Measurements from ENCODE around the gene SPDYE2.
"Not testable (repeated sequence)": the region's sequence is repeated elsewhere in the genome, so short reads cannot be mapped to it uniquely, and the experiment has no call there.

SPDYE2 gene, protein sequence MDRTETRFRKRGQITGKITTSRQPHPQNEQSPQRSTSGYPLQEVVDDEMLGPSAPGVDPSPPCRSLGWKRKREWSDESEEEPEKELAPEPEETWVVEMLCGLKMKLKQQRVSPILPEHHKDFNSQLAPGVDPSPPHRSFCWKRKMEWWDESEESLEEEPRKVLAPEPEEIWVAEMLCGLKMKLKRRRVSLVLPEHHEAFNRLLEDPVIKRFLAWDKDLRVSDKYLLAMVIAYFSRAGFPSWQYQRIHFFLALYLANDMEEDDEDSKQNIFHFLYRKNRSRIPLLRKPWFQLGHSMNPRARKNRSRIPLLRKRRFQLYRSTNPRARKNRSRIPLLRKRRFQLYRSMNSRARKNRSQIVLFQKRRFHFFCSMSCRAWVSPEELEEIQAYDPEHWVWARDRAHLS

DNA sequence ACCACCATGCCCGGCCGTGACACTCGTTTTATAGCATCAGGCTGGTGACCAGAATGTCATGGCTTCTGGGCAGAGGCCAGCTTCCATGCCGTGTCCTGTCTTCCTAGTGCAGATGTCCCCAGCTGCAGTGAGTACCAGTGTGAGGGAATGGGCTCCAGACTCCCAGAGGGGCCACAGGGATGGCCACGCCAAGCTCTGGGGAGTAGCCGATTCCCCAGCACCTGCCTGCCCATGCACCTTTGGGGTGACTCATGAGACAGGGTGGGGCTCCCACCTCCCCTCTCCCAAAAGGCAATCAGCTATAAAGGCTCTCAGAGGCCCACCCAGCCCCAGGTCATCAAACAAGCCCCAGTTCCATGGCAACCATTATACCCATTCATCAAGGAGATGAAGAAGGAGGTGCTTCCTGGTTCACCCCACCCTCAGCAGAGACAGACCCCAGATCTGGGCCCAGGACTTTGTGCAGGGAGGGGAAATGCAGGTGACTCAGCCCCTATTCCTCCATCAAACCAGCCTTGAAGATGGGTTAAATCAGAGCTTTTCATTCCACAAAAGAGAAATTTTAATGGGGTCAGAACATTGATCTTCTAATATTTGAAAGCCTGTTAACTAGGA, at the start of gene SPDYE2:
Gene SPDYE2 (plus strand): TSS at position 419 of the 615 bp plus-strand sequence. CDS start 2,030 bp downstream, outside the sequence.
- DNase-seq (ENCODE audit: low spot score); in situ Hi-C loops (cut with MboI; ENCODE audit: low sequenced_read_pairs, unreplicated experiment): not testable (repeated sequence)

- DNase-seq (ENCODE audit: low spot score); in situ Hi-C loops (cut with MboI; ENCODE audit: low sequenced_read_pairs, unreplicated experiment): not testable (repeated sequence)
Observed at GRCh38 chr7:102503141-102503540, 47.9 kb upstream of the SPDYE2 start.

- DNase-seq (ENCODE audit: low spot score); in situ Hi-C loops (cut with MboI; ENCODE audit: low sequenced_read_pairs, unreplicated experiment): not testable (repeated sequence)
Observed at GRCh38 chr7:102505298-102506185, 45.5 kb upstream of the SPDYE2 start.

DNA sequence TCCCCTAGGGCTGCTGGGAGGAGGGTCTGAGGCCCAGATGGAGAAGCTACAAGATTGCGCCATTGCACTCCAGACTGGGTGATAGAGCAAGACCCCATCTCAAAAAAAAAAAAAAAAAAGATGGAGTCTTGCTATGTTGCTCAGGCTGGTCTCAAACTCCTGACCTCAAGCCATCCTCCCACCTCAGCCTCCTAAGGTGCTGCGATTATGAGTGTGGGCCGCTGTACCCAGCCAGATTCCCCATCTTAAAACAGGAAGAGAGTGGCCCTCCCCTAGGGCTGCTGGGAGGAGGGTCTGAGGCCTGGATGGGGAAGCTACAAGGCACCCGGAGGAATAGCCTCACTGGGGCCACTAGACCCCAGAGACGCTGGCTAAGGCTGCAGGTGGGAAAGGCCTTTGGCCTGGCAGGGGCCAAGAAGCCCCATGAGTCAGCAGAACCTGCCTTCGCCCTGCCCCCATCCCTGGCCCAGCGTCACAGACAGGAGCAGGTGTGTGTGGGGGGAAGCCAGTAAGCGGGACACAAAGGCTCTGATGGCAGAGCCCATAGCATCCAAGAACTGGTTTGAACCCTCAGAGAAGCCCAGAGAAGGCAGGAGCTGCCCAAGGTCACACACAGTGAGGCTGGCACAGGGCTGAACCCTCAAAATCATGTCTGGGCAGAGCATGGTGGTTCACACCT, 43.5 kb upstream of the SPDYE2 start:
- in situ Hi-C loops (cut with MboI; ENCODE audit: low sequenced_read_pairs, unreplicated experiment); DNase-seq (ENCODE audit: low spot score): not testable (repeated sequence)

- DNase-seq (ENCODE audit: low spot score); in situ Hi-C loops (cut with MboI; ENCODE audit: low sequenced_read_pairs, unreplicated experiment): not testable (repeated sequence)
Observed at GRCh38 chr7:102510575-102510974, 40.5 kb upstream of the SPDYE2 start.

GRCh38 chr7:102511860-102512522, 39.0 kb upstream of the SPDYE2 start:
- in situ Hi-C loops (cut with MboI; ENCODE audit: low sequenced_read_pairs, unreplicated experiment); DNase-seq (ENCODE audit: low spot score): not testable (repeated sequence)

DNA sequence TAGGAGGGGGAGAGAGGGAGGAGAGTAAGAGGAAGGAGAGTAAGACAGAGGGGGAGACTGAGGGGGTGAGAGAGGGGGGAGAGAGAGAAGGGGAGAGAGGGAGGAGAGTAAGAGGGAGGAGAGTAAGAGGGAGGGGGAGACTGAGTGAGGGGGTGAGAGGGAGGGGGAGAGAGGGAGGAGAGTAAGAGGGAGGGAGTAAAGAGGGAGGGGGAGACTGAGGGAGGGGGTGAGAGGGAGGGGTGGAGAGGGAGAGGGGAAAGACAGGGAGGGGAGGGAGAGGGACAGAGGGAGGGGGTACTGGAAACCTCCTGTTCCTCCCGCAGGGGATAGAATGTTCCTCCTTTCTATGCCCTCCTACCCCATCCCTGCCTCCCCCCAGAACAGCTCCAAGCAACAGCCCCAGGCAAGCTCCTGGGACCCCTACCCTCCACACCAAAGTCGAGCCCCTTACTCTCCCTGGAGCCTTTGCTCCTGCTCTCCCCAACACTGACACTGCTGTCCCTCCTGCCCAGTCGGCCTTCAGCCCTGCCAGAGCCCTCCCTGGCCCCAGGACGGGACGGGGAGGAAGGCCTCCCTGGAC, 38.3 kb upstream of the SPDYE2 start:
- in situ Hi-C loops (cut with MboI; ENCODE audit: low sequenced_read_pairs, unreplicated experiment); DNase-seq (ENCODE audit: low spot score): not testable (repeated sequence)

DNA sequence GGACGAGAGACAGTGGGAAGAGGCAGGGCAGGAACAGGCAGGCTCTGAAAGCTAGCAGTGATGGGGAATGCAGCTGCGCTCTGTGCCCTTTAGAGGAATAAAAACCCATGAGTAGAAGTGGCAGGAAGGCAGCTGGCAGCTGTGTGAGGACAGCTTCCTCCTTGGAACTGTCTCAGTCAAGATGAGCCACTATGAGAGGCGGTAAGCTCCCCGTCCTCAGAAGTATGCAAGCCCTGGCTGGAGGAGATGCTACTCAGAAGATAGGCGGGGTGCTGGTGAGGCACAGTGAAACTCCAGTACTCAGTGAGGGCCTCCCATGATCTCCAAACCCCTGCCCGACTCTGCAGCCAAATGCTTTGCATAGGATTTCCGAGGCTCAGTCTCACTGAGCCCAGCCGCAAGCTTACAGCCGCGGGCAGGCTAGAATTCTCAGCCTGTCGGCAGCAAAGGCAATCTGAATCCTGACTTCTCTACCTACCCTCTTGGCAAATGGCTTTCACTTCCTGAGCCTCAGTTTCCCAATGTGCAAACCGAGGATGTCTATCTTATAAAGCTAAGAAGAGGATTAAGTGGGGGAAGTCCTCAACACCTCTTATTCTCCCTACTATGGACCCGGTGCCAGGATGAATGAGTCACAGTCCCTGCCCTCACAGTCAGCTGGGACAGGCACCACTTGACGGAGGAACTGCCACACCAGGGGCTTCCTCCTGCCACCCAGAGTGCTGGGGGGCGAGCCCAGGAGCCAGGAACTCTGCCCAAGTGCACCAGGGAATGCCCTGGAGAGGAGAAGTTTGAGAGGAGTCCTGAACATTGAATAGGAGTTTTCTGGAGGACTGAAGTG, 35.9 kb upstream of the SPDYE2 start:
- DNase-seq (ENCODE audit: low spot score); in situ Hi-C loops (cut with MboI; ENCODE audit: low sequenced_read_pairs, unreplicated experiment): not testable (repeated sequence)

DNA sequence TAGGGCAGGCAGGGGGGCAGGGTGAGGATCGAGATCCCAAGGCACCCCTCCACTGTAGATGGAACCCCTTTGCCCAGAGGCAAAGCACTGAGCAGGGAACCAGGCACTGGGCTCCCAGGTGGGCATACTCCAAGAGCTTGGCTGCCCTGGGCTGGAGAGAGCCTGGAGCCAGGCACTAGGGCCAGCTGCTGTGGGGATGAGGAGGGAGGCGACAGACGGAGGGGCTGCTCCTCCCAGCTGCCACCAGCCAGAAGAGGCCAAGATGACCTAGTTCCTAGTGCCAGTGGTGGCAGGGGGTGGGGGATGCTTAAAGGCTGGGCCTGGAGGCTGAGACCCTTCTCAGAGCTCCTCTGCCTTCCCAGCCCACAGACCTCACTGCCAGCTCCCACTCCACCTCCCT, 35.1 kb upstream of the SPDYE2 start:
- DNase-seq (ENCODE audit: low spot score); in situ Hi-C loops (cut with MboI; ENCODE audit: low sequenced_read_pairs, unreplicated experiment): not testable (repeated sequence)

DNA sequence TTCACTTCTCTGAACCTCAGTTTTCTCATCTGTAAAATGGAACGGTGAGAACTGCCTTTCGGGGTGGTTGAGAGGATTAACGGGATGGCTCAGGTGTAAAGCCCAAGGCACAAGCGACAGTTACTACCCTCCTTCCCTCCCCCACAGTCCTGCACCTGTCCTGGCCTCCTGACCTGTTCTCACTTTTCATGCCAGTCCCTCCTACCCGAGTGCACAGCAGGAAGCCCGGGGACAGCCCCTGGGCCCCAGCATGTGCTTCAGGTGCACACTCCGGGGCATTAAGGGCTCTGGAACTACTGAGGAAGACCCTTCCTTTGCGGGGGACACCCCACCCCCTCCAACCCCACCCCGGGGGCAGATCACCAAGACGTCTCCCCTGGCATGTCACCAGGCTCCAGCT, 34.1 kb upstream of the SPDYE2 start:
- in situ Hi-C loops (cut with MboI; ENCODE audit: low sequenced_read_pairs, unreplicated experiment): not testable (repeated sequence)

DNA sequence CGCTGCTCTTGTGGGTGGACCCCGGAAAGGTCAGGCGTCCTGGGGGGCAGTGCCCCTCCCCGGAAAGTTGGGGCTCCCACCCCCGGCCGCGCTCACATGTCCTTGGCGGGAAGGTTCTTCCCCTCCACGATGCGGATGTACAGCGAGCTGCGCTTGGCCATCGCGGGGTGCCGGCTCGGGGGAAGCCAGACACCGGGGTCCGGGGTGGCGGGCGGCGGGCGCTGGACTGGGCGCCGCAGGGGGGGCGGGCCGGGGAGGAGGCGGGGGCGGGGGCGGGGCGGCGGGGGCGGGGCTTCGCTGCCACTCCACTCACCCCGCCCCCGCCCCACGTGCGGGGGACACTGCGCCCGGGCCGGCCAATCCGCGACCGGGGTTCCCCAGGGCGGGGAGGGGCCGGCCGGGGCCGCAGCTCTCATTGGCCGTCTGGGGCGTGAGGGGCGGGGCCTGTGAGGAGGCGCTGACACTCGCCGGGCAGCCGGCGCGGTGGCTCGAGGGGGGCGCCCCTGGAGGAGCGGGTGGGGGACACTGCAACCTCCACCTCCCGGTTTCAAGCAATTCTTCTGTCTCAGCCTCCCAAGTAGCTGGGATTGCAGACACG, 33.4 kb upstream of the SPDYE2 start, which contains the start of gene RASA4B:
Gene RASA4B (minus strand): TSS at position 228 of the 598 bp plus-strand sequence. CDS start 67 bp downstream, at position 161.
- DNase-seq (ENCODE audit: low spot score); in situ Hi-C loops (cut with MboI; ENCODE audit: low sequenced_read_pairs, unreplicated experiment): not testable (repeated sequence)

More for the DNA sequence above, 34.1 kb upstream of the SPDYE2 start:
- not testable (repeated sequence) for DNase-seq (ENCODE audit: low spot score)

DNA sequence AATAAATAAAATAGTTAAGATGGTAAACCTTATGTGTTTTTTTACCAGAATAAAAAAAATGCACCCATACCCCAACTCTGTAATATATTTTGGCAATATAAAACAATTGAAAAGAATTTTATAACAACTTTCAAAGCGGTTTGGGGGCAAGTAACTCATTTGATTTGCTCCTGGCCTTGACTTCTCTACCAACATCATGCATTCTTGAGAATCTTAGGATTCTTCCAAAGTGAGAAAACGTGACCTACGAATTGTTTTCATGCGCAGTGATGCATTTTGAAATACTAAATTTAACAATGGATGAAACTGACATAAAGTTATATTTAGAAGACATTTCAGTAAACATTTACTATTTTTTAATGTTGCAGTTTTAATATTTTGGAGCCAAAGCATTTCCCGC, 30.2 kb upstream of the SPDYE2 start:
- DNase-seq (ENCODE audit: low spot score); in situ Hi-C loops (cut with MboI; ENCODE audit: low sequenced_read_pairs, unreplicated experiment): not testable (repeated sequence)

GRCh38 chr7:102524803-102525202, 26.2 kb upstream of the SPDYE2 start:
- in situ Hi-C loops (cut with MboI; ENCODE audit: low sequenced_read_pairs, unreplicated experiment): not testable (repeated sequence)

DNA sequence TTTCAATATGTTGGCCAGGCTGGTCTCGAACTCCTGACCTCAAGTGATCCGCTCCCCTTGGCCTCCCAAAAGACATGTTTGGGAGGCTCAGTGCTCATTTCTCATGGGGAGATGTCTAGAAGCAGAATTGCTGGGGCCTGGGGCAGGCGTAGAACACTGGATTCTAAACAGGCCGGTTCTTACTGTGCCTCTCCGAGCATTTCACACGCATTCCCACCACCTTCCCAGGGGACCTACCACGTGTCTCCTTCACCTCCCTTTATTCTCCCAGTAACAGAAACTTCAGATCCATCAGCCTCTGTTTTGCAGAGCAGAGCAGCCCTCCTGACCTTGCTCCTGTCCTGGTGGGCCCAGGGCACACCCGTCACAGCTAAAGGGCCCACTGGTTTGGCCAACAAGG, 23.8 kb upstream of the SPDYE2 start:
- in situ Hi-C loops (cut with MboI; ENCODE audit: low sequenced_read_pairs, unreplicated experiment); DNase-seq (ENCODE audit: low spot score): not testable (repeated sequence)

More at GRCh38 chr7:102524803-102525202, 26.2 kb upstream of the SPDYE2 start:
- DNase-seq (ENCODE audit: low spot score): not testable (repeated sequence)

DNA sequence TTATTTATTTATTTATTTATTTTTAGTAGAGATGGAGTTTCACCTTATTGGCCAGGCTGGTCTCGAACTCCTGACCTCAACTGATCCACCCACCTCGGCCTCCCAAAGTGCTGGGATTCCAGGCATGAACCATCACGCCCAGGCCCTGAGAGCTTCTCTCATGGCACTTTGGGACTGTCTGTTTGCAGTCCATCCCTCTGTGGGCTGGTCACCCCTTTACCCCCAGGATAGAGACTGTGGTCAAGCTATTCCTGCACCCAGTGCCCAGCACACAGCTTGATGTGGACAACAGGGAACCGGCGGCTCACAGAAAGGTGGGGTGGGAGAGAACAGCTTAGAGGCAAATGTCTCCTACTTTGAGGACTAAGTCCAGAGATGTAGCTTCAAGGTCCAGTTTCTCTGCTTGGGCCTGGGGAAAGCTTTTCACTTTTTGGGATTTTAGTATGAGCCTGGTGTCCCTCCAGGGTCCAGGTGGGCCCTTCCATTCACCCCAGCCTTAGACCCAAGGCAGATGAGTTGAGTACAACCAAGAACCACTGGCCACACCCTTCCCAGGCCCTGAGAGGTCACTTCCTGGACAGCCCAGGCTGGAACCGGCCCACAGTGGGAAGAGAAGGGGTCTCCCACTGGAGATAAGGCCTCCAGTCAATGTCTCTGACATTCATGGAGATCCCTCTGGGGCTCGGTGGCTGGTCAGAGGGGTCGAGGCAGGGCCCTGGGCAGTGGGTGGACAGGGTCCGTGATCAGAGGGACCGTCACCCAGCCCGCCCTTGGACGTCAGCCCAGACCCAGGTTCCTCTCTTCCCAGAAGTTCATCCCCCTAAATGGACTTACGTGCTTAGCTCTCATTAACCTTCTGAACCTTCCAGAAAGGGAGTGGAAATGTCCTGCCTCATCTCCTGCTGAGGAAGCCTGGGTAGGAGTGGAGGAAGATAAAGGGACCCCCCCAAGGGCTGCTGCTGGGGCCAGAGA, 22.9 kb upstream of the SPDYE2 start:
- in situ Hi-C loops (cut with MboI; ENCODE audit: low sequenced_read_pairs, unreplicated experiment); DNase-seq (ENCODE audit: low spot score): not testable (repeated sequence)
